ENCODE measurements around the gene ADARB1.

Gene ADARB1

DNA sequence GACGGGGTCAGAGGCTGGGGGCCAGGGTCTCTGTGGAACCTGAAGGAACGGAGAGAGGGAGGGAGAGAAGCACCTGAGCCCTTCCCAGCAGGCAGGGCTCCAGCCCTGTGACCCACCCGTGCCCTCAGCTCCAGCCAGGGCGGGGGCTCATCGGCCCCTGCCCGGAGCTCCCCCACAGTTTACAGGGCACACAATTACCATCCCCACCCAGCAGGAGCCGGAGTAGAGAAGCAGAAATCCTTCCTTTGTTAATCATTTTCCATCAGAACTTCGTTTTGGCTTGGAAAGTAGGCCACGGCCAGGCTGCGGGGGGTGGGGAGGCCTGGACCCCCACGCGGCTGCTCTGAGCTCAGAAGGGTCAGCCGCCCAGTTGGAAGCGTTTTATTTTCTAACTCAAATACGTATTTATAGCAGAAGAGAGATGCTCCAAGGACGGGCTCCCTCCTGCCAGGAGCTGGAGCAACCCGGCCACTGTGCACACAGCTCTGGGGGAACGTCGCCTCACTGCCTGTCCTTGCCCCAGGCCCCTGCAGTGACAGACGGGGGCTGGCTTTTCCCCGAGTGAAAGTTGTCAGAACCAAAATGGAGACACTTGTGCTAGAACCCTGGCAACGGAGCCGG is 42.7 kb upstream of the ADARB1 start:
- TF ChIP-seq POLR2AphosphoS5 (IDR thresholded peaks at IDR 0.05; ENCODE audit: low read depth, low read length), result no peak
- FAIRE-seq (no peak), DNase-seq (ENCODE audit: insufficient read length) (no peak)

- FAIRE-seq (no peak), DNase-seq (ENCODE audit: insufficient read length) (no peak)
- TF ChIP-seq TAF1 (IDR thresholded peaks at IDR 0.05; ENCODE audit: borderline replicate concordance, low read depth, low read length) (no peak), POLR2AphosphoS5 (IDR thresholded peaks at IDR 0.05; ENCODE audit: low read depth, low read length) (no peak), POLR2A (IDR thresholded peaks at IDR 0.05; ENCODE audit: low read depth, low read length) (no peak)
These were observed 42.0 kb upstream of the ADARB1 start for GRCh38 chr21:45032332-45032731.

- DNase-seq (ENCODE audit: insufficient read length) (no peak), FAIRE-seq (no peak)
- TF ChIP-seq POLR2A (IDR thresholded peaks at IDR 0.05; ENCODE audit: low read depth, low read length), result no peak
- no peak for TF ChIP-seq TAF1 (IDR thresholded peaks at IDR 0.05; ENCODE audit: borderline replicate concordance, low read depth, low read length)
- TF ChIP-seq POLR2AphosphoS5 (IDR thresholded peaks at IDR 0.05; ENCODE audit: low read depth, low read length), result no peak
These were observed 41.2 kb upstream of the ADARB1 start for GRCh38 chr21:45032977-45033710.

GRCh38 chr21:45033791-45034555 is 40.4 kb upstream of the ADARB1 start:
- DNase-seq (ENCODE audit: insufficient read length) (no peak), FAIRE-seq (no peak)
- TF ChIP-seq TAF1 (IDR thresholded peaks at IDR 0.05; ENCODE audit: borderline replicate concordance, low read depth, low read length) (no peak), POLR2AphosphoS5 (IDR thresholded peaks at IDR 0.05; ENCODE audit: low read depth, low read length) (no peak), POLR2A (IDR thresholded peaks at IDR 0.05; ENCODE audit: low read depth, low read length) (no peak)

GRCh38 chr21:45034556-45035476 is 39.6 kb upstream of the ADARB1 start:
- DNase-seq (ENCODE audit: insufficient read length) (no peak), FAIRE-seq (no peak)
- TF ChIP-seq TAF1 (IDR thresholded peaks at IDR 0.05; ENCODE audit: borderline replicate concordance, low read depth, low read length) (no peak), POLR2AphosphoS5 (IDR thresholded peaks at IDR 0.05; ENCODE audit: low read depth, low read length) (no peak), POLR2A (IDR thresholded peaks at IDR 0.05; ENCODE audit: low read depth, low read length) (no peak)

DNA sequence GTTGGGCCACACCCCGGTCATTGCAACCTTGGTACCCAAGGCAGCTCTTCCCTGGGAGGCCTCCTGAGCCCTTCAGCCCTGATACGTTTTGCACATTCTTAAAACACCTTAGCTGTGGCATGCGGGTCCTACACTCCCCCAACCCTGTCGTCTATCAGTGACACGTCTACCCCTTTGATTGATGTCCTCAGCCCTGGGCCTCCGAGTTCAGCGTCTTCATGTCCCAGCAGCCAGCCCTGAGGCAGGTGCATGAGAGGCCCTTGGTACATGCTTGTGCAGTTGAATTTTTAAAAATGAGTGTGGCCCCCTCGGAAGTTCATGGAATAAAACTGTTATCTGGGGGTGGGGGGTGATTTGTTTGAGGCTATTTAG is 38.9 kb upstream of the ADARB1 start:
- no peak for TF ChIP-seq POLR2A (IDR thresholded peaks at IDR 0.05; ENCODE audit: low read depth, low read length)
- no peak for TF ChIP-seq POLR2AphosphoS5 (IDR thresholded peaks at IDR 0.05; ENCODE audit: low read depth, low read length)
- TF ChIP-seq TAF1 (IDR thresholded peaks at IDR 0.05; ENCODE audit: borderline replicate concordance, low read depth, low read length), result no peak
- DNase-seq (ENCODE audit: insufficient read length), result no peak
- FAIRE-seq, result no peak

- FAIRE-seq (no peak), DNase-seq (ENCODE audit: insufficient read length) (no peak)
- no peak for TF ChIP-seq TAF1 (IDR thresholded peaks at IDR 0.05; ENCODE audit: borderline replicate concordance, low read depth, low read length)
- TF ChIP-seq POLR2AphosphoS5 (IDR thresholded peaks at IDR 0.05; ENCODE audit: low read depth, low read length), result no peak
- TF ChIP-seq POLR2A (IDR thresholded peaks at IDR 0.05; ENCODE audit: low read depth, low read length), result no peak
These were observed 37.8 kb upstream of the ADARB1 start for GRCh38 chr21:45036630-45037029.

- TF ChIP-seq TAF1 (IDR thresholded peaks at IDR 0.05; ENCODE audit: borderline replicate concordance, low read depth, low read length) (no peak), POLR2A (IDR thresholded peaks at IDR 0.05; ENCODE audit: low read depth, low read length) (no peak), POLR2AphosphoS5 (IDR thresholded peaks at IDR 0.05; ENCODE audit: low read depth, low read length) (no peak)
- no peak for DNase-seq (ENCODE audit: insufficient read length)
- FAIRE-seq, result no peak
These were observed 36.4 kb upstream of the ADARB1 start for GRCh38 chr21:45037986-45038385.

DNA sequence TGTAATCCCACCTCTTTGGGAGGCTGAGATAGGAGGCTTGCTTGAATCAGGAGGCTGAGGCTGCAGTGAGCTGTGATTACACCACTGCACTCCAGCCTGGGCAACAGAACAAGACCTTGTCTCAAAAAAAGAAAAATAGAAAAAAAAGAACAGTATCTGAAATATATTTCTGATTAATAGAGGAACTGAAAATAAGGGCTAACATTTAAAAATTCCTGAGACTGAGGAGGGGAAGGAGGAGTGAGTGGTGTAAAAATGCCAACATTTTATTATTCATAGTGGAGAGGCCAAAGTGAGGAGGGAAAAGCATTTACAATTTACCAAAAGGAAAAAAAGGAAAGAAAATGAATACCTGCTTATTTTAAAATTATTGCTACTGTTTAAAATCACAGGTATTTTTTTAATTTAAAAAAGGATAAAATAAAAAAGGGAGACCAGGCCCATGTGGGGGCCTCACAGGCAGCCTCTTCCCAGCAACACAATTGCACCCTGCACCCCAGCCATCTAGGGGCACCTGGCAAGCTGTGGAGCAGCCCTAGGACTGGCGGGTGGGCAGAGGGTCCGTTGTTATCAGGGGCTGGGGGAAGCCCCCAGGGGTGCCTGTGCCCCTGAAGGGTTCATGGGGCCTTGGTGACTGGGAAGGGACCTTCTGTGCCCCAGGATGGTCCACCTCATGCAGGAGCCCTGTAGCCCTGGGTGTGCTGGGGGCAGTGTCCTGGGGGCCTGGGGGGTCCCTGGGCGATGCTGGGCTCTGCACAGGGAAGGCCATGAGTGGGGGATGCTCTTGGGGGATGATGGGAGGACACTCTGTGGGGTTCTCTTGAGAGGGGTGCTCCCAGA is 34.8 kb upstream of the ADARB1 start:
- no peak for FAIRE-seq
- TF ChIP-seq POLR2AphosphoS5 (IDR thresholded peaks at IDR 0.05; ENCODE audit: low read depth, low read length), result no peak
- no peak for TF ChIP-seq TAF1 (IDR thresholded peaks at IDR 0.05; ENCODE audit: borderline replicate concordance, low read depth, low read length)
- TF ChIP-seq POLR2A (IDR thresholded peaks at IDR 0.05; ENCODE audit: low read depth, low read length), result no peak
- DNase-seq (ENCODE audit: insufficient read length), result no peak

GRCh38 chr21:45040157-45040711 is 34.1 kb upstream of the ADARB1 start:
- FAIRE-seq, result no peak
- TF ChIP-seq TAF1 (IDR thresholded peaks at IDR 0.05; ENCODE audit: borderline replicate concordance, low read depth, low read length), result no peak
- no peak for TF ChIP-seq POLR2A (IDR thresholded peaks at IDR 0.05; ENCODE audit: low read depth, low read length)
- TF ChIP-seq POLR2AphosphoS5 (IDR thresholded peaks at IDR 0.05; ENCODE audit: low read depth, low read length), result no peak
- DNase-seq (ENCODE audit: insufficient read length), result no peak

Measured in GM12892 (cell line).